Urothelium cell line (cell line): ENCODE results near the gene COL6A6.
"Not testable (repeated sequence)": the region's sequence is repeated elsewhere in the genome, so short reads cannot be mapped to it uniquely, and the experiment has no call there.

Experiments
- DNase-seq: peaks from one replicate; pipeline ENCODE4 v3.0.0; 2011; ENCODE audit warnings: low spot score, mixed read lengths
- FAIRE-seq: peaks from 2 replicates; lab custom pipeline; 2011; peaks lifted over from hg19 to GRCh38; lab: Jason Lieb, UNC

Gene COL6A6

GRCh38 chr3:130533247-130533646 is 16.3 kb downstream of the COL6A6 start:
- no peak for FAIRE-seq
- DNase-seq, result no peak

- no peak for DNase-seq
- FAIRE-seq, result no peak
These were observed 20.8 kb downstream of the COL6A6 start for GRCh38 chr3:130537673-130538304.

- DNase-seq, result peak; percentile 67
- FAIRE-seq, result no peak
These were observed 22.0 kb downstream of the COL6A6 start for GRCh38 chr3:130539005-130539404.

GRCh38 chr3:130543322-130543721 is 26.3 kb downstream of the COL6A6 start:
- DNase-seq (no peak), FAIRE-seq (no peak)

- FAIRE-seq, result no peak
- DNase-seq, result no peak
These were observed 30.1 kb downstream of the COL6A6 start for GRCh38 chr3:130546920-130547679.

GRCh38 chr3:130547680-130548065 is 30.7 kb downstream of the COL6A6 start:
- DNase-seq, FAIRE-seq: not testable (repeated sequence)

GRCh38 chr3:130548356-130548755 is 31.4 kb downstream of the COL6A6 start:
- FAIRE-seq (no peak), DNase-seq (no peak)

GRCh38 chr3:130557336-130558035 is 40.5 kb downstream of the COL6A6 start:
- FAIRE-seq (no peak), DNase-seq (no peak)

- FAIRE-seq (no peak), DNase-seq (no peak)
These were observed 41.4 kb downstream of the COL6A6 start for GRCh38 chr3:130558366-130558765.

GRCh38 chr3:130565224-130565623 is 48.2 kb downstream of the COL6A6 start:
- DNase-seq, result no peak
- no peak for FAIRE-seq
